H9 (cell line): ENCODE results near the gene DTHD1. TPM values are rescaled to one million over a fixed set of nuclear protein-coding genes. Genes with fewer than 3 reads are reported as not detected.

Source experiments
- DNase-seq: peaks from one replicate; pipeline ENCODE4 v3.0.0-alpha.2; 2017
- H2AFZ ChIP-seq: one replicate; pipeline ENCODE4 v1.6.1; 2013; ENCODE audit warnings: mild to moderate bottlenecking, low read length, control low read depth, moderate library complexity
- H2AK5ac ChIP-seq: 2 replicates; pipeline ENCODE4 v1.6.1; 2013; ENCODE audit warnings: low read length, control low read depth, mixed read lengths; ENCODE audit not compliant: insufficient read length
- H2BK120ac ChIP-seq: one replicate; pipeline ENCODE4 v1.6.1; 2013; ENCODE audit warnings: low read depth, mild to moderate bottlenecking, low read length, control low read depth, inconsistent platforms; ENCODE audit not compliant: poor library complexity, severe bottlenecking
- H2BK12ac ChIP-seq: 2 replicates; pipeline ENCODE4 v1.6.1; 2013; ENCODE audit warnings: low read length, control low read depth, mixed read lengths, low read depth; ENCODE audit not compliant: insufficient read length
- H2BK15ac ChIP-seq: 2 replicates; pipeline ENCODE4 v1.6.1; 2013; ENCODE audit warnings: low read depth, low read length, control low read depth
- H2BK20ac ChIP-seq: one replicate; pipeline ENCODE4 v1.6.1; 2013; ENCODE audit warnings: low read depth, mild to moderate bottlenecking, low read length, control low read depth, inconsistent platforms; ENCODE audit not compliant: poor library complexity, severe bottlenecking
- H2BK5ac ChIP-seq: 2 replicates; pipeline ENCODE4 v1.6.1; 2013; ENCODE audit warnings: low read length, control low read depth, mixed read lengths; ENCODE audit not compliant: insufficient read length
- H3K14ac ChIP-seq: 2 replicates; pipeline ENCODE4 v1.6.1; 2013; ENCODE audit warnings: low read length, control low read depth; ENCODE audit not compliant: insufficient read depth
- H3K18ac ChIP-seq: 2 replicates; pipeline ENCODE4 v1.6.1; 2013; ENCODE audit warnings: low read depth, mild to moderate bottlenecking, mixed read lengths, low read length, control low read depth; ENCODE audit not compliant: insufficient read length
- H3K23ac ChIP-seq: 2 replicates; pipeline ENCODE4 v1.6.1; 2013; ENCODE audit warnings: low read length, control low read depth, mixed read lengths, low read depth; ENCODE audit not compliant: insufficient read length
- H3K23me2 ChIP-seq: 2 replicates; pipeline ENCODE4 v1.6.1; 2013; ENCODE audit warnings: low read depth, mild to moderate bottlenecking, mixed read lengths, low read length, control low read depth; ENCODE audit not compliant: insufficient read length, poor library complexity, severe bottlenecking
- H3K27ac ChIP-seq: 2 replicates; pipeline ENCODE4 v1.5.1; 2013; ENCODE audit warnings: low read length, control low read depth, mixed read lengths, low read depth; ENCODE audit not compliant: insufficient read length
- H3K27me3 ChIP-seq: 2 replicates; pipeline ENCODE4 v1.6.1; 2013; ENCODE audit warnings: low read length, control low read depth, inconsistent platforms; ENCODE audit not compliant: insufficient read depth
- H3K4ac ChIP-seq: 2 replicates; pipeline ENCODE4 v1.6.1; 2013; ENCODE audit warnings: low read depth, mild to moderate bottlenecking, control low read depth, inconsistent platforms, low read length, moderate library complexity
- H3K4me1 ChIP-seq: 2 replicates; pipeline ENCODE4 v1.6.1; 2013; ENCODE audit warnings: low read length, control low read depth, inconsistent platforms; ENCODE audit not compliant: insufficient read depth
- H3K4me2 ChIP-seq: 2 replicates; pipeline ENCODE4 v1.6.1; 2013; ENCODE audit warnings: low read length, control low read depth, mixed read lengths; ENCODE audit not compliant: insufficient read length, insufficient read depth
- H3K56ac ChIP-seq: 2 replicates; pipeline ENCODE4 v1.6.1; 2013; ENCODE audit warnings: low read depth, mild to moderate bottlenecking, mixed read lengths, low read length, control low read depth; ENCODE audit not compliant: insufficient read length
- H3K79me1 ChIP-seq: 2 replicates; pipeline ENCODE4 v1.6.1; 2013; ENCODE audit warnings: low read depth, mild to moderate bottlenecking, moderate library complexity, low read length, control low read depth, inconsistent platforms; ENCODE audit not compliant: insufficient read depth, poor library complexity, severe bottlenecking
- H3K79me2 ChIP-seq: 2 replicates; pipeline ENCODE4 v1.6.1; 2013; ENCODE audit warnings: low read length, control low read depth, inconsistent platforms; ENCODE audit not compliant: insufficient read depth
- H3K9ac ChIP-seq: 2 replicates; pipeline ENCODE4 v1.6.1; 2013; ENCODE audit warnings: low read length, control low read depth, mixed read lengths; ENCODE audit not compliant: insufficient read length; ENCODE audit errors: extremely low read depth
- H3K9me3 ChIP-seq: one replicate; pipeline ENCODE4 v1.6.1; 2013; ENCODE audit warnings: low read depth, low read length, inconsistent platforms; ENCODE audit not compliant: control insufficient read depth
- H3T11ph ChIP-seq: one replicate; pipeline ENCODE4 v1.6.1; 2013; ENCODE audit warnings: mild to moderate bottlenecking, low read length, control low read depth, inconsistent platforms
- H4K20me1 ChIP-seq: one replicate; pipeline ENCODE4 v1.6.1; 2013; ENCODE audit not compliant: control insufficient read depth, insufficient read length, insufficient read depth
- H4K5ac ChIP-seq: 2 replicates; pipeline ENCODE4 v1.6.1; 2013; ENCODE audit warnings: low read depth, mild to moderate bottlenecking, mixed read lengths, low read length, control low read depth; ENCODE audit not compliant: insufficient read length
- H4K8ac ChIP-seq: replicated peaks from 2 replicates; pipeline ENCODE4 v1.6.1; 2013; ENCODE audit warnings: low read length, control low read depth, mixed read lengths, low read depth; ENCODE audit not compliant: insufficient read length
- H4K91ac ChIP-seq: 2 replicates; pipeline ENCODE4 v1.6.1; 2013; ENCODE audit warnings: low read depth, mild to moderate bottlenecking, moderate library complexity, mixed read lengths, low read length, control low read depth; ENCODE audit not compliant: insufficient read length
- H3K27ac Mint-ChIP-seq, 3 experiments: 2 replicates in 2 of 3; 3 replicates in 1 of 3; pipeline ENCODE4 v1.8.0; 2020 to 2021; ENCODE audit warnings: mixed read lengths in 3 of 3, mild to moderate bottlenecking in 1 of 3, moderate library complexity in 1 of 3
- H3K27me3 Mint-ChIP-seq: 2 replicates; pipeline ENCODE4 v1.8.0; 2021; ENCODE audit warnings: low read depth, mild to moderate bottlenecking, moderate library complexity, mixed read lengths
- H3K36me3 Mint-ChIP-seq, 3 experiments: 2 replicates in 2 of 3; 3 replicates in 1 of 3; pipeline ENCODE4 v1.8.0; 2020 to 2021; ENCODE audit warnings: low read depth in 3 of 3, mixed read lengths in 3 of 3; ENCODE audit not compliant: insufficient read depth in 1 of 3
- H3K4me1 Mint-ChIP-seq, 2 experiments: 2 replicates each; pipeline ENCODE4 v1.8.0; 2020; ENCODE audit warnings: mixed read lengths in 2 of 2
- H3K4me3 Mint-ChIP-seq, 2 experiments: 2 replicates in 1 of 2; 3 replicates in 1 of 2; pipeline ENCODE4 v1.8.0; 2020 to 2021; ENCODE audit warnings: mild to moderate bottlenecking in 2 of 2, mixed read lengths in 2 of 2, moderate library complexity in 1 of 2
- H3K9me3 Mint-ChIP-seq, 2 experiments: 2 replicates in 1 of 2; 3 replicates in 1 of 2; pipeline ENCODE4 v1.8.0; 2020; ENCODE audit warnings: mild to moderate bottlenecking in 2 of 2, mixed read lengths in 2 of 2, moderate library complexity in 1 of 2
- CTCF ChIP-seq: fragments of 200-600 bp; sonication (generic); conservative IDR thresholded peaks from 3 replicates; pipeline ENCODE4 v1.8.0; 2021; ENCODE audit warnings: antibody characterized with exemption, mild to moderate bottlenecking
- WGBS: extraction: QIAGEN DNeasy Blood & Tissue Kit; methylation state at CpG from one replicate; pipeline ENCODE4 v1.1.7; 2013; ENCODE audit warnings: missing lambda C conversion rate, low lambda C conversion rate, mixed read lengths; ENCODE audit not compliant: insufficient read length; ENCODE audit errors: extremely low coverage; 5-methylcytosine and 5-hydroxymethylcytosine counted together
- total RNA-seq: library from RNA; stranded (reverse); gene quantifications from 2 replicates; pipeline ENCODE4 v1.2.1, GENCODE V29; 2021

The DTHD1 gene
- total RNA-seq, 1 experiment from 2014 or later: not detected

DNA sequence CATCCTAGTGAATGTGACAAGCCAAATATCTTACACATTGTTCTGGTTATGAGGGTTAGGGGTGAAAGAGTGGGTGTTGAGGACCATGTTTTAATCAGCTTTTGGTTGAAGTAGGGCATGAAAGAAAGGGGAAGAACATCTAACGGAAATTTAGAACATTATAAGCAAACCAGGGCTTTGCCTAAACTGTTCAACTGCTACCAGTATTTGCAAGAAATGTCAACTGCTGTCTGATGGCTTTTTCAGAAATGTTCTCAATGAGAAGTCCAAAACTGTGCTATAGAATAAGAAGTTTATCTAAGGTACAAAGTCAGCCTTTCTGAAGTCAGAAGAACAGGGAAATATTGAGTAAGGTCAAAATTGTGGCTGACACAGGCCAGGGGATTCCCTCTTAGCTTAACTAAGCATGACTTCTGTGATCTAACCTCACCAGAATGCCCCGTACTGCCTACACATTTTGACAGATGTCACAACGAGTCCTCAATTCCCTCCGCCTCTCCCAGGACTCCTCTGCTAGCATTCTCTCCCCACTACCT is 67.1 kb downstream of the DTHD1 start:
- no peaks in the 10 kb centered on the region for H3K4me1 ChIP-seq
- no peak overlapping the region for H2BK20ac ChIP-seq
- H3K79me2 ChIP-seq: no peaks in the 10 kb centered on the region
- H3K23ac ChIP-seq: no peak overlapping the region
- no peak for DNase-seq
- no peaks in the 10 kb centered on the region for H3K23me2 ChIP-seq
- H2BK120ac ChIP-seq: no peak overlapping the region
- H2BK5ac ChIP-seq: no peak overlapping the region
- no peak overlapping the region for H3K9ac ChIP-seq
- no peaks in the 10 kb centered on the region for H3K27me3 Mint-ChIP-seq
- no peak overlapping the region for H2AK5ac ChIP-seq
- H4K91ac ChIP-seq: no peak overlapping the region
- H3K27me3 ChIP-seq: no peaks in the 10 kb centered on the region
- H3K4me1 Mint-ChIP-seq: peaks cover 2 to 3% of the 10 kb centered on the region in 2 experiments; a peak in 2 of 4 replicates
- H4K8ac ChIP-seq: no peak overlapping the region
- no peak overlapping the region for H3K4me3 Mint-ChIP-seq
- no peak overlapping the region for H3T11ph ChIP-seq
- H2AFZ ChIP-seq: no peak overlapping the region
- H2BK12ac ChIP-seq: no peak overlapping the region
- no peak overlapping the region for H3K27ac ChIP-seq
- no peaks in the 10 kb centered on the region for H3K9me3 ChIP-seq
- no peaks in the 10 kb centered on the region for H3K9me3 Mint-ChIP-seq
- H3K18ac ChIP-seq: no peak overlapping the region
- H4K5ac ChIP-seq: no peak overlapping the region
- no peaks in the 10 kb centered on the region for H3K79me1 ChIP-seq
- H3K4ac ChIP-seq: no peak overlapping the region
- H3K14ac ChIP-seq: no peak overlapping the region
- H3K36me3 Mint-ChIP-seq: no peaks in the 10 kb centered on the region
- H2BK15ac ChIP-seq: no peak overlapping the region
- H4K20me1 ChIP-seq: no peaks in the 10 kb centered on the region
- TF ChIP-seq CTCF: no peak
- no peak overlapping the region for H3K4me2 ChIP-seq
- WGBS: no CpG with 5 or more reads among the region's 4 CpGs
- no peak overlapping the region for H3K27ac Mint-ChIP-seq
- H3K56ac ChIP-seq: no peak overlapping the region
